Large intestine (tissue), 3 donors: Measurements from ENCODE around the gene ITGBL1. TPM values are rescaled to one million over a fixed set of nuclear protein-coding genes. Genes with fewer than 3 reads are reported as not detected.

ENCODE experiments used
- DNase-seq, 2 donors: peaks; one replicate each; pipeline versions ENCODE4 v3.0.0 to v3.0.0-alpha.2; 2013
- H3K27ac ChIP-seq: one replicate; pipeline ENCODE4 v1.5.1; 2013; ENCODE audit warnings: low read length
- H3K27me3 ChIP-seq: 2 replicates; pipeline ENCODE4 v1.6.1; 2013; ENCODE audit warnings: low read length; ENCODE audit not compliant: control insufficient read depth, insufficient read depth
- H3K36me3 ChIP-seq: 2 replicates; pipeline ENCODE4 v1.6.1; 2013; ENCODE audit warnings: low read length; ENCODE audit not compliant: control insufficient read depth, insufficient read depth
- H3K4me1 ChIP-seq: one replicate; pipeline ENCODE4 v1.6.1; 2013; ENCODE audit warnings: low read length; ENCODE audit not compliant: control insufficient read depth, insufficient read depth
- H3K4me3 ChIP-seq: one replicate; pipeline ENCODE4 v1.5.1; 2013; ENCODE audit warnings: low read length
- H3K9me3 ChIP-seq: one replicate; pipeline ENCODE4 v1.6.1; 2013; ENCODE audit warnings: mild to moderate bottlenecking, low read depth, low read length, moderate library complexity; ENCODE audit not compliant: control insufficient read depth
- WGBS: methylation state at CpG from one replicate; pipeline ENCODE4 v1.1.5; 2013; ENCODE audit warnings: low lambda C conversion rate; ENCODE audit not compliant: insufficient coverage; 5-methylcytosine and 5-hydroxymethylcytosine counted together
- polyA plus RNA-seq: library from polyadenylated mRNA; unstranded; fragments of 120-200 nt; gene quantifications from one replicate; pipeline ENCODE4 v1.2.1, GENCODE V29; 2013

Gene ITGBL1
- polyA plus RNA-seq, 1 donor: 0.13 TPM

DNA sequence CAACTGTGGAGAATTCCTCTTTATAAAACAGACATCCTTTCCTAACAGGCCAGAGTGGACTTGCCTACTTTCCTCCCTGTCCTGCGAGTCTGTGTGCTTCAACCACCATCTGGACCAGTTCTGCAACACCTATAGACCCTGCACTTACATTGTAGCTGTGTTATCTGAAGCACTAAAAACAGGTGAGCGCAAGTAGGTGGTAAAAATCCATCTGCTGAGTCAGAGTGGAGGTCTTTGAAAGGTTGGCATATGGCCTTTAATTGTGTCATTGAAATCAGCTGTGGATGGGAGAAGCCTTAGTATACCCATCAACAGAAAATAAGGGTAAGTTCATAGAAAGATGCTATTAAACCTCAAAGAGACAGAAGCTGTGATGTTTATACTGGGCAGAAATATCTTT, 28.6 kb upstream of the ITGBL1 start:
- no peak overlapping the region for H3K4me3 ChIP-seq
- no peak for DNase-seq
- WGBS: no CpG with 5 or more reads among the region's 2 CpGs
- H3K27ac ChIP-seq: no peak overlapping the region
- no peaks in the 10 kb centered on the region for H3K36me3 ChIP-seq
- no peaks in the 10 kb centered on the region for H3K27me3 ChIP-seq
- no peaks in the 10 kb centered on the region for H3K9me3 ChIP-seq
- H3K4me1 ChIP-seq: no peaks in the 10 kb centered on the region

DNA sequence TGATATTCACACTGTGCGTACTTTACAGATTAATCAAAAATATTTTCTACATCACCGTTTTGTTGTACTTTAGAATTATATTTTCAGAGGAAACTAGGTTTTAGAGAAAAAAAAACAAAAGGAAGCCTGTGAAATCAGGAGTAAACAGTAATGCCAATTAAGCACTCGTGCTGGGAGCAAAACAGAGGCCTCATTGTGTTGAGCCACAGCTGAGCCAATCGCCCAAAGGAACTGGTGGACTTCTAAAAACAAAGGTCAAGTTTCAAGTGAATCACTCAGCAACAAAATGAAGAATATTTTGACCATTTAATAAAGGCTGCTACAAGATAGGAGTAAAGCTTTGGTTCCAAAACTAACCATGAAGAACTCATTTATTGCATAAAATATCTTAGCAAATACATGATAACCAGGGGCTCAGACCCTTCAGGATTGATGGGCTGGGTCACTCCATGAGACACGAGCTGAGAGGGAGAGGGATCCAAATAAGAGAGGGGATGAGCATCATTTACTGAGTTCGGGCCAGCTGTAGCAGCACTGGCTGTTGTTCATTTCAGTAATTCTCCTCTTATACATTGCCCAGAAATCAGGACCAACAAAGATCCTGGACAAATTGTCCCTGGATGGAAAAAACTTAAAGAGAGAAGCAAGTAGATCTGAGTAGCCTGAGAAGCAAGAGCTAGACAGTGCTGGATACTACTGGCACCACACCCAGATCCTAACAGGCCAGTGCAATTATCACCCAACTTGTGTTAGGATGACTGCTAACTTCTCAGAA, 27.9 kb upstream of the ITGBL1 start:
- no peaks in the 10 kb centered on the region for H3K27me3 ChIP-seq
- H3K4me3 ChIP-seq: no peak overlapping the region
- WGBS: 20% methylated on average over 1 of the region's 6 CpGs
- H3K4me1 ChIP-seq: no peaks in the 10 kb centered on the region
- no peaks in the 10 kb centered on the region for H3K9me3 ChIP-seq
- no peak overlapping the region for H3K27ac ChIP-seq
- DNase-seq: no peak
- H3K36me3 ChIP-seq: no peaks in the 10 kb centered on the region

DNA sequence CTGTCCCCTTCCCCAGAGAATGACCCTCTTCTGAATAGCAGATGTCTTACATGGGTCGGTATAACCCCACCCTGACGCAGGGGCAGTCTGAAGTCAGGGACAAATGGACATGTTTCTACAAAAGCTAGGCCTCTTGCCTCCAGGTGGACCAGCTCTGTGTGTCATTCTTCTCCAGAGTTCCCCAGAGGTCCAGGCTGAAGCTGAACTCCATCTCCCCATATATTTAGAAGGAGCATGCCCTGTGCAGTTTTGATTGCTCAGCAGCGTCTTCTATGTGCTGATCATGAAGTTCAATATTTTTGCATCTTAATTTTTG, 27.4 kb upstream of the ITGBL1 start:
- no peaks in the 10 kb centered on the region for H3K27me3 ChIP-seq
- WGBS: no CpG with 5 or more reads among the region's 3 CpGs
- no peak for DNase-seq
- no peaks in the 10 kb centered on the region for H3K4me1 ChIP-seq
- no peaks in the 10 kb centered on the region for H3K36me3 ChIP-seq
- no peak overlapping the region for H3K27ac ChIP-seq
- H3K4me3 ChIP-seq: no peak overlapping the region
- no peaks in the 10 kb centered on the region for H3K9me3 ChIP-seq

DNA sequence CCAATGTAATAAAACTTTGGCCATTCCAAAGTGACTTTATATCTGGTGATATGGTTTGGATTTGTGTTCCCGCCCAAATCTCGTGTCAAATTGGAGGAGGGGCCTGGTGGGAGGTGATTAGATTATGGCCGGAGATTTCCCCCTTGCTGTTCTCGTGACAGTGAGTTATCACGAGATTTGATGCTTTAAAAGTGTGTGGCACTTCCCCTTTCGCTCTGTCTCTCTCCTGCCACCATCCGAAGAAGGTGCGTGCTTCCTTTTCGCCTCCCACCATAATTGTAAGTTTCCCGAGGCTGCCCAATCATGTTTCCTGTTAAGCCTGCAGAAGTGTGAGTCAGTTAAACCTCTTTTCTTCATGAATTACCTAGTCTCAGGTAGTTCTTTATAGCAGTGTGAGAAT, 26.9 kb upstream of the ITGBL1 start:
- no peaks in the 10 kb centered on the region for H3K9me3 ChIP-seq
- no CpG with 5 or more reads among the region's 10 CpGs for WGBS
- DNase-seq: no peak
- H3K4me1 ChIP-seq: no peaks in the 10 kb centered on the region
- H3K27me3 ChIP-seq: no peaks in the 10 kb centered on the region
- H3K27ac ChIP-seq: no peak overlapping the region
- H3K4me3 ChIP-seq: no peak overlapping the region
- H3K36me3 ChIP-seq: no peaks in the 10 kb centered on the region

DNA sequence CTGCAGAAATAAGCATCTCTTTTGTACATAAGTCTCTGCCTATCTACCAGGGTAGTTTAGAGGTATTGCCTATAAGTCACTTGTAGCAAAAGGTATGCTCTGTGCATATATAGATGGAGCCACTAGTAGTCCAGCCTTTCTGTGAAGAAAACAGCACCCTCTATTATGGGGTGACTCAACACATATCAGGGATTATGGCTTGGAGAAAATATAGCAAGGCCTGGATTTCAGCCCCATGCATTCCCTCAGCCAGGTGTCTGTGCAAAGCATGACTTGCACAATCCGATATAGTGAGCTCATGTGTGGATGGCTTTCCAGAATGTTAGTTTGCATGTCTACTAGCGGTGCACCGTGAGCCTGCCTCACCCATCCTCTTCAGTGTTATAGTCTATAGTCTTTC, 22.7 kb upstream of the ITGBL1 start:
- DNase-seq: no peak
- H3K36me3 ChIP-seq: no peaks in the 10 kb centered on the region
- H3K27ac ChIP-seq: no peak overlapping the region
- WGBS: no CpG with 5 or more reads among the region's 3 CpGs
- H3K9me3 ChIP-seq: no peaks in the 10 kb centered on the region
- no peaks in the 10 kb centered on the region for H3K4me1 ChIP-seq
- no peak overlapping the region for H3K4me3 ChIP-seq
- no peaks in the 10 kb centered on the region for H3K27me3 ChIP-seq

DNA sequence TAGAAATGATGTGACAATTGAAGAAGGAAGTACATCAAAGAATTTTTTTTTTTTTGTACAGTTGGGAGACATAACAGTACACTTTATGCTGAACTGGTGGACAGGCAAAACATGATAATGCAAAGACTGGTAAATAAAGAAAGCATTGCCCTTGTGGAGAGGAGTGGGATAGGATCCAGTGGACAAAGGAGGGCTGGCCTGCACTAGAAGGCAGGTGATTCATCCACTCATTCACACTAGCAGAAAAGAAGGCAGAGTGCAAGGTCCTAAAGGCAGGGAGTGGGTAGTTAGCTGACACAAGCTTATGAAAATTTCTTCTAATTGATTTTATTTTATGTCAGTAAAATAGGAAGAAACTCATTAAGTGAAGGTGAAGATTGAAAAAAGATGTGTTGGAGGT, 18.6 kb upstream of the ITGBL1 start:
- DNase-seq: no peak
- Histone ChIP-seq H3K4me3 (no peak overlapping the region), H3K36me3 (no peaks in the 10 kb centered on the region), H3K27ac (no peak overlapping the region), H3K4me1 (no peaks in the 10 kb centered on the region), H3K9me3 (no peaks in the 10 kb centered on the region), H3K27me3 (no peaks in the 10 kb centered on the region)

DNA sequence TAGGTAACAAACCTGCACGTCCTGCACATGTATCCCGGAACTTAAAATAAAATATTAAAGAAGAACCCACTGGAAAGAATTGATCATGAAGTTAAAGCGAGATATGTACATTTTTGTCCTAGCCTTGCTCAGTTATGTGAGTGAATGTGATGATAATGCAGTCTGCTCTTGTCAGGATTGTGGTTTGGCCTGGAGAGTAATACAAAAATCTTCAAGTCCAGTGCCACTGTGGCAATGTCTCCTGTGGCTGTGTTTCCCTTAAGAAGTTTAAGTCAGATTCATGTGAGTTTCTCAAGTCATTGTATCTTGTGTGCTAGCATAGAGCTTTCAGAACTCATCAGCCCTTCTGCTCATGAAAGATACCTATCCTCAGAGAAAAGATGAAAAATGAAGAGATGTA, 18.0 kb upstream of the ITGBL1 start:
- Histone ChIP-seq H3K36me3 (no peaks in the 10 kb centered on the region), H3K9me3 (no peaks in the 10 kb centered on the region), H3K4me3 (no peak overlapping the region), H3K27ac (no peak overlapping the region), H3K27me3 (no peaks in the 10 kb centered on the region), H3K4me1 (no peaks in the 10 kb centered on the region)
- DNase-seq: no peak
- 80% methylated on average over 1 of the region's 3 CpGs for WGBS

DNA sequence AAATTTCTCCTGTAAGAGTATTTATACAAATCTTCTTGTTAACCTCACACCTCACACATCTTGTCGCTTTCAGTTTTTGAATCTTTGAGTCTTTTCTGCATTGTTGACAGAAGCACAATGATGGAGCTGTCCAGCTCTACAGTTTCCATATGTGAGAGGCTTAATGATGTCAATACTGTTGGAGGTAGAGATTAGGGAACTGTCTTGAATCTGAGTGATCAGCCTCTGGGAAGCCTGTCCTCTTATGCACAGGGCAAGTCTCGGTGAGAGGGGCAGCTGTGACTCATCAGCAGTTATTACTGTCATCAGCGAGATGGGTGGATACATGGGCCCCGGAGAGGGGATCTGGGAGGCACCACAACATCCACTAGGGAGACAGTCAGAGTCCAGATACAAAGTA, 4.6 kb upstream of the ITGBL1 start:
- Histone ChIP-seq H3K9me3 (no peaks in the 10 kb centered on the region), H3K4me1 (no peaks in the 10 kb centered on the region), H3K36me3 (no peaks in the 10 kb centered on the region), H3K27ac (no peak overlapping the region), H3K27me3 (peaks cover 3% of the 10 kb centered on the region), H3K4me3 (no peak overlapping the region)
- WGBS: no CpG with 5 or more reads among the region's 4 CpGs
- DNase-seq: no peak

DNA sequence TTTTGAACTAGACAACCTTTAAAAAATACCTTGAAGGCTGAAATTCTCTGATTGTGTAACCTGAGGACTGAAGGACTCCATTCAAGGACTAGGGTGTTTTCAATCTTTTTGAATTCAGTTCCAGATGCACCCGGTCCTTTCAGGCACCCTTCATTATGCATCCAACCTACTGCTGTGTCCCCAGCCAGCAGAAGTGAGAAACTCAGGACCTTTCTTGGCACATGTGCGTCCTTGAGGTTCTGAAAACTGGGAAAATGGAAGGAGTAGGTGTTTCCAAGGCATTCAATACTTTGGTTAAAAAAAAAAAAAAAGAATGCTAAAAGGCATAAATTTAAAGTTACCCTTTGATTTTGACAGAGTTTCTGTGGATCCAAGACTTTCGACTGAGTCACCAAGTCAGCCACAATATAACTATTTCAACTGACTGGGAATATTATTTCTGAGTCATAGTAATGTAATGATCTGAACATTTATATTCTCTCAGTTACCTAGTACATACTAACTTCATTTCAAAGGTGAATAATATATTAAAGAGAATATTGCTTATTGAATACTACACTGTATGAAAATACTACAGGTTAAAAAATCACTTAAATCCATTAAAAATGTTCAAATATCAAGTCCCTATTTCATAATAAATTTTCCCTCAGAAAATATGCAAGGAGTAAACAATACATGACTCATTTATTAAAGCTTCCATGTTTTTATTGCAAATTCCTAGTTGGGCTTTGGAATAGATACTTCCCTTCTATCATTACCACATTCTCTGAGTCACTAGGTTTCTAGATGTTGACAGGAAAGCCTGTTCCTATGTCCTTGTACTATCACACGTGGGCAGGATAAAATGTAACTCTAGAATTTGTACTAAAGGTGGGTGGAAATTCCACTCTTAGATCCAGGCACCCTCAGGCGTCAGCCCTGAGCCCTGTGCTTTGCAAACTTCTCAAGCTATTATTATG, 2.4 kb upstream of the ITGBL1 start:
- DNase-seq: no peak
- peaks cover 12% of the 10 kb centered on the region for H3K27me3 ChIP-seq
- no peaks in the 10 kb centered on the region for H3K4me1 ChIP-seq
- no peak overlapping the region for H3K27ac ChIP-seq
- H3K9me3 ChIP-seq: no peaks in the 10 kb centered on the region
- WGBS: no CpG with 5 or more reads among the region's 5 CpGs
- no peaks in the 10 kb centered on the region for H3K36me3 ChIP-seq
- H3K4me3 ChIP-seq: no peak overlapping the region

DNA sequence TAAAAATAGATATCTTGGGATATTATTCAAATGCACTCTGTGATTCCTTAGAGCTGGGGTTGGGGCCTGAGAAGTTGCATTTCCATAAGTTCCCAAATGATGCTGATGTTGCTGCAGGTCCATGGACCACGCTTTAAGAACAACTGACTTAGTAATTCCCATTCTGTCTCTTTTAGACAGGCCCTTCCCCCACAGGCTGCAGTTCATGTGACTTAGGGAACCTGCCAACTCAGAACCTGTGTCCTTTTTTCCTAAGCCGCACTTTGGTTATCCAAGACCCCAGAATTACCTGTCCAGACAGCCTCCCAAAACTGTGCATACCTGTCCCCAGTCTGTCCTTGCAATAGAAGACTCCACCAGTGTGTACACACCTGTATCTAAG, 1.7 kb upstream of the ITGBL1 start:
- DNase-seq: no peak
- no peak overlapping the region for H3K27ac ChIP-seq
- no peak overlapping the region for H3K4me3 ChIP-seq
- H3K4me1 ChIP-seq: no peaks in the 10 kb centered on the region
- no CpG with 5 or more reads among the region's 2 CpGs for WGBS
- no peaks in the 10 kb centered on the region for H3K36me3 ChIP-seq
- H3K9me3 ChIP-seq: no peaks in the 10 kb centered on the region
- peaks cover 12% of the 10 kb centered on the region for H3K27me3 ChIP-seq

DNA sequence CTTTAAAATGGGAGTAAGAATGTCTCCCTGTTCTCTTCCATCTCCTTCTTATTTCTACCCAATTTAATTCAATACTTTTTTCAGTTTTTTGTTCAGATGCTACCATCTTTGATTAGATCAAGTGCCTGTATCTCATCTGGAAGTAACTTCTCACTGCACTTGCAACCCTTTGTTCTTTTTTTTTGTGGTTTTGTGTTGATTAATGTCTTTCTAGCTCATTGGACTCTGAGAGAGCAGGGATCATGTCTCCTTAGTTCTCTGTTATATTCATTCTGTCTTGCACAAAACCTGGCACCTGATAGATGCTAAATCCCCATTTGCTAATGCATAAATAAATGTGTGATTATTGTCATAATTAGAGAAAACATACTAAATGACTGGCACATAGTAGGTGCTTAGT, 834 bp upstream of the ITGBL1 start:
- Histone ChIP-seq H3K4me1 (no peaks in the 10 kb centered on the region), H3K27me3 (peaks cover 12% of the 10 kb centered on the region), H3K36me3 (no peaks in the 10 kb centered on the region), H3K9me3 (no peaks in the 10 kb centered on the region), H3K4me3 (no peak overlapping the region), H3K27ac (no peak overlapping the region)
- no peak for DNase-seq
